Uterus (tissue), 4 donors: Measurements from ENCODE around the gene PLPP1. TPM values are rescaled to one million over a fixed set of nuclear protein-coding genes. Genes with fewer than 3 reads are reported as not detected.

Experiments
- DNase-seq, 2 donors: peaks; one replicate each; pipeline ENCODE4 v3.0.0-alpha.2; 2019 to 2020
- H3K27ac ChIP-seq, 2 donors: fragments of 200-600 bp; sonication (generic); 1 replicate in 1 of 2; 2 replicates in 1 of 2; pipeline ENCODE4 v1.5.1; 2016 to 2018
- H3K27me3 ChIP-seq, 2 donors: fragments of 200-600 bp; sonication (generic); one replicate each; pipeline ENCODE4 v1.5.1; 2018 to 2019; ENCODE audit warnings: control low read depth in 1 of 2
- H3K36me3 ChIP-seq, 2 donors: fragments of 200-600 bp; sonication (generic); one replicate each; pipeline ENCODE4 v1.5.1; 2019; ENCODE audit warnings: control low read depth in 1 of 2
- H3K4me1 ChIP-seq, 2 donors: fragments of 200-600 bp; sonication (generic); one replicate each; pipeline ENCODE4 v1.5.1; 2018 to 2019; ENCODE audit warnings: control low read depth in 1 of 2
- H3K4me3 ChIP-seq, 2 donors: fragments of 200-600 bp; sonication (generic); 1 replicate in 1 of 2; 2 replicates in 1 of 2; pipeline ENCODE4 v1.5.1; 2018 to 2019; ENCODE audit warnings: mild to moderate bottlenecking in 1 of 2
- H3K9me3 ChIP-seq, 2 donors: fragments of 200-600 bp; sonication (generic); one replicate each; pipeline ENCODE4 v1.5.1; 2019; ENCODE audit warnings: control low read depth in 1 of 2
- CTCF ChIP-seq, 4 experiments: fragments of 200-600 bp in 2 of 4; fragments of 450-650 bp in 2 of 4; sonication (generic) in 2 of 4; IDR thresholded peaks; one replicate each; pipeline ENCODE4 v1.5.1; 2016 to 2019; ENCODE audit warnings: antibody characterized with exemption in 4 of 4, mild to moderate bottlenecking in 2 of 4, moderate library complexity in 1 of 4
- POLR2A ChIP-seq, 2 donors: fragments of 450-650 bp; IDR thresholded peaks; one replicate each; pipeline ENCODE4 v1.6.1; 2016; ENCODE audit warnings: antibody characterized with exemption in 2 of 2, mild to moderate bottlenecking in 1 of 2, moderate library complexity in 1 of 2
- intact Hi-C: fragments of 100-400 bp; cut with DNase I; formaldehyde crosslinking; loops from one replicate; pipeline ENCODE4 v1.15.1; 2023; ENCODE audit warnings: low total_unique reads
- microRNA-seq: library from miRNA; unstranded; fragments of <30 nt; microRNA quantifications from one replicate; pipeline ENCODE4, GENCODE V29; 2016; ENCODE audit warnings: borderline microRNAs expressed, borderline replicate concordance
- small RNA-seq: library from RNA; depleted of rRNA; stranded (forward); fragments of <200 nt; gene quantifications from one replicate; pipeline ENCODE3, GENCODE V24; 2016
- total RNA-seq, 4 donors: library from RNA; depleted of rRNA in 3 of 4; stranded (reverse); fragments of >200 nt in 3 of 4; gene quantifications; one replicate each; pipeline versions ENCODE4 v1.1.0 to v1.2.4, GENCODE V29; 2014 to 2023
- donor health status: DM: yes; HTN: yes; CAD: no.

PLPP1 gene
- total RNA-seq, 4 donors from 2014 or later = 83.4 to 297 (median 175) TPM

- H3K27me3 ChIP-seq = no peaks in the 10 kb centered on the region
- no peaks in the 10 kb centered on the region for H3K4me1 ChIP-seq
- DNase-seq = no peak
- no peak overlapping the region for H3K27ac ChIP-seq
- intact Hi-C loops = no loop called here
- no peak overlapping the region for H3K4me3 ChIP-seq
- no peaks in the 10 kb centered on the region for H3K36me3 ChIP-seq
- H3K9me3 ChIP-seq = no peaks in the 10 kb centered on the region
- no peak for TF ChIP-seq CTCF (IDR thresholded peaks at IDR 0.05)
- TF ChIP-seq POLR2A (IDR thresholded peaks at IDR 0.05) = no peak
Observed at GRCh38 chr5:55385227-55385626, 149.5 kb downstream of the PLPP1 start.

- Histone ChIP-seq H3K4me3 (no peak overlapping the region), H3K27me3 (no peaks in the 10 kb centered on the region), H3K36me3 (no peaks in the 10 kb centered on the region), H3K27ac (no peak overlapping the region), H3K9me3 (no peaks in the 10 kb centered on the region), H3K4me1 (no peaks in the 10 kb centered on the region)
- DNase-seq = no peak
- intact Hi-C loops = no loop called here
- TF ChIP-seq CTCF (IDR thresholded peaks at IDR 0.05) = no peak
- TF ChIP-seq POLR2A (IDR thresholded peaks at IDR 0.05) = no peak
Observed at GRCh38 chr5:55384072-55384471, 150.7 kb downstream of the PLPP1 start.

- intact Hi-C loops = no loop called here
- Histone ChIP-seq H3K27me3 (no peaks in the 10 kb centered on the region), H3K9me3 (no peaks in the 10 kb centered on the region), H3K4me3 (no peak overlapping the region), H3K4me1 (no peaks in the 10 kb centered on the region), H3K36me3 (no peaks in the 10 kb centered on the region), H3K27ac (no peak overlapping the region)
- DNase-seq = no peak
- TF ChIP-seq POLR2A (IDR thresholded peaks at IDR 0.05) (no peak), CTCF (IDR thresholded peaks at IDR 0.05) (no peak)
Observed at GRCh38 chr5:55383254-55383653, 151.5 kb downstream of the PLPP1 start.

- intact Hi-C loops = no loop called here
- Histone ChIP-seq H3K36me3 (no peaks in the 10 kb centered on the region), H3K4me1 (no peaks in the 10 kb centered on the region), H3K9me3 (no peaks in the 10 kb centered on the region), H3K27me3 (no peaks in the 10 kb centered on the region), H3K27ac (no peak overlapping the region), H3K4me3 (no peak overlapping the region)
- TF ChIP-seq POLR2A (IDR thresholded peaks at IDR 0.05) = no peak
- TF ChIP-seq CTCF (IDR thresholded peaks at IDR 0.05) = no peak
- no peak for DNase-seq
Observed at GRCh38 chr5:55377810-55378209, 157.0 kb downstream of the PLPP1 start.

Small RNAs within 50 kb of the gene (microRNA-seq; reads per million reads assigned to microRNA genes)
- not detected for gene MIR5687

Small RNAs within 50 kb of the gene (small RNA-seq; reads per million reads assigned to genes)
- not detected for gene MIR5687

Other genes starting within 250 kb of the PLPP1 start
- gene DHX29, start 227.3 kb downstream of the PLPP1 start, total RNA-seq = 10 to 100 TPM; 22.0 to 44.4 (median 27.0) TPM
- 100 to 1,000 TPM in 1 of 4 donors, 10 to 100 TPM in 3; 30.0 to 138 (median 59.2) TPM for gene MTREX, start 227.0 kb downstream of the PLPP1 start, total RNA-seq
- gene SLC38A9, start 177.4 kb upstream of the PLPP1 start, total RNA-seq = 100 to 1,000 TPM in 2 of 4 donors, 10 to 100 TPM in 2; 50.5 to 175 (median 86.7) TPM
- gene DDX4, start 203.1 kb upstream of the PLPP1 start, total RNA-seq = under 1 TPM in 1 of 4 donors, not detected in 3; 0.48 TPM